SJCRH30 (cell line): Measurements from ENCODE around the gene ILDR1. TPM values are rescaled to one million over a fixed set of nuclear protein-coding genes. Genes with fewer than 3 reads are reported as not detected.

Experiments used
- DNase-seq, 2 experiments: peaks; one replicate each; pipeline ENCODE4 v3.0.0-alpha.2; 2015 to 2020
- H3K27ac ChIP-seq: fragments of 250-450 bp; sonication (Bioruptor Pico); 2 replicates; pipeline ENCODE4 v1.5.1; 2020; ENCODE audit warnings: mild to moderate bottlenecking, moderate library complexity
- H3K27me3 ChIP-seq: fragments of 250-450 bp; sonication (Bioruptor Pico); 2 replicates; pipeline ENCODE4 v1.5.1; 2020; ENCODE audit warnings: mild to moderate bottlenecking, moderate library complexity
- H3K36me3 ChIP-seq: fragments of 250-450 bp; sonication (Bioruptor Pico); 2 replicates; pipeline ENCODE4 v1.5.1; 2020; ENCODE audit warnings: mild to moderate bottlenecking, moderate library complexity
- H3K4me1 ChIP-seq: fragments of 250-450 bp; sonication (Bioruptor Pico); 2 replicates; pipeline ENCODE4 v1.5.1; 2020; ENCODE audit warnings: mild to moderate bottlenecking, moderate library complexity
- H3K4me3 ChIP-seq: fragments of 250-450 bp; sonication (Bioruptor Pico); 2 replicates; pipeline ENCODE4 v1.5.1; 2020; ENCODE audit warnings: mild to moderate bottlenecking, moderate library complexity
- H3K9me3 ChIP-seq: fragments of 250-450 bp; sonication (Bioruptor Pico); replicated peaks from 2 replicates; pipeline ENCODE4 v1.5.1; 2020; ENCODE audit warnings: mild to moderate bottlenecking, moderate library complexity
- total RNA-seq: library from RNA; depleted of rRNA; stranded (reverse); fragments of >200 nt; shearing (Covaris generic); gene quantifications from 2 replicates; pipeline ENCODE4 v1.2.3, GENCODE V29; 2014

Gene ILDR1
- total RNA-seq, 1 experiment from 2014 or later: not detected

- Histone ChIP-seq H3K9me3 (no peaks in the 10 kb centered on the region), H3K4me1 (no peaks in the 10 kb centered on the region), H3K27me3 (no peaks in the 10 kb centered on the region), H3K36me3 (no peaks in the 10 kb centered on the region), H3K27ac (no peak overlapping the region), H3K4me3 (no peak overlapping the region)
- no peak for DNase-seq
These were observed 9.0 kb upstream of the ILDR1 start for GRCh38 chr3:122031123-122031468.

- Histone ChIP-seq H3K36me3 (no peaks in the 10 kb centered on the region), H3K9me3 (no peaks in the 10 kb centered on the region), H3K4me3 (no peak overlapping the region), H3K4me1 (no peaks in the 10 kb centered on the region), H3K27ac (no peak overlapping the region), H3K27me3 (no peaks in the 10 kb centered on the region)
- no peak for DNase-seq
These were observed 8.5 kb upstream of the ILDR1 start for GRCh38 chr3:122030381-122031122.

- H3K4me1 ChIP-seq: no peaks in the 10 kb centered on the region
- H3K27ac ChIP-seq: no peak overlapping the region
- no peak for DNase-seq
- H3K36me3 ChIP-seq: no peaks in the 10 kb centered on the region
- H3K4me3 ChIP-seq: no peak overlapping the region
- H3K9me3 ChIP-seq: no peaks in the 10 kb centered on the region
- H3K27me3 ChIP-seq: no peaks in the 10 kb centered on the region
These were observed 3.2 kb upstream of the ILDR1 start for GRCh38 chr3:122025296-122025695.

- Histone ChIP-seq H3K36me3 (no peaks in the 10 kb centered on the region), H3K9me3 (no peaks in the 10 kb centered on the region), H3K4me3 (no peak overlapping the region), H3K27me3 (no peaks in the 10 kb centered on the region), H3K4me1 (no peaks in the 10 kb centered on the region), H3K27ac (no peak overlapping the region)
- no peak for DNase-seq
These were observed 2.8 kb upstream of the ILDR1 start for GRCh38 chr3:122024800-122025199.

GRCh38 chr3:122023335-122023910, 1.4 kb upstream of the ILDR1 start:
- Histone ChIP-seq H3K27ac (no peak overlapping the region), H3K4me1 (no peaks in the 10 kb centered on the region), H3K27me3 (no peaks in the 10 kb centered on the region), H3K9me3 (no peaks in the 10 kb centered on the region), H3K4me3 (no peak overlapping the region), H3K36me3 (no peaks in the 10 kb centered on the region)
- no peak for DNase-seq

GRCh38 chr3:122021037-122021436, 1.0 kb downstream of the ILDR1 start:
- Histone ChIP-seq H3K9me3 (no peaks in the 10 kb centered on the region), H3K27ac (no peak overlapping the region), H3K4me3 (no peak overlapping the region), H3K36me3 (no peaks in the 10 kb centered on the region), H3K4me1 (no peaks in the 10 kb centered on the region), H3K27me3 (no peaks in the 10 kb centered on the region)
- no peak for DNase-seq

GRCh38 chr3:122019493-122019892, 2.6 kb downstream of the ILDR1 start:
- Histone ChIP-seq H3K4me3 (no peak overlapping the region), H3K4me1 (no peaks in the 10 kb centered on the region), H3K36me3 (no peaks in the 10 kb centered on the region), H3K9me3 (no peaks in the 10 kb centered on the region), H3K27ac (no peak overlapping the region), H3K27me3 (no peaks in the 10 kb centered on the region)
- no peak for DNase-seq

- DNase-seq: no peak
- Histone ChIP-seq H3K27ac (no peak overlapping the region), H3K36me3 (no peaks in the 10 kb centered on the region), H3K27me3 (no peaks in the 10 kb centered on the region), H3K4me1 (no peaks in the 10 kb centered on the region), H3K9me3 (no peaks in the 10 kb centered on the region), H3K4me3 (no peak overlapping the region)
These were observed 7.3 kb downstream of the ILDR1 start for GRCh38 chr3:122014741-122015140.

- Histone ChIP-seq H3K4me1 (no peaks in the 10 kb centered on the region), H3K36me3 (no peaks in the 10 kb centered on the region), H3K4me3 (no peak overlapping the region), H3K27ac (no peak overlapping the region), H3K9me3 (no peaks in the 10 kb centered on the region), H3K27me3 (no peaks in the 10 kb centered on the region)
- DNase-seq: no peak
These were observed 8.6 kb downstream of the ILDR1 start for GRCh38 chr3:122013448-122013925.

- Histone ChIP-seq H3K4me3 (no peak overlapping the region), H3K9me3 (no peaks in the 10 kb centered on the region), H3K36me3 (no peaks in the 10 kb centered on the region), H3K4me1 (no peaks in the 10 kb centered on the region), H3K27ac (no peak overlapping the region), H3K27me3 (no peaks in the 10 kb centered on the region)
- no peak for DNase-seq
These were observed 9.2 kb downstream of the ILDR1 start for GRCh38 chr3:122012821-122013220.

- no peak for DNase-seq
- no peaks in the 10 kb centered on the region for H3K4me1 ChIP-seq
- no peaks in the 10 kb centered on the region for H3K36me3 ChIP-seq
- no peaks in the 10 kb centered on the region for H3K27me3 ChIP-seq
- H3K27ac ChIP-seq: no peak overlapping the region
- H3K4me3 ChIP-seq: no peak overlapping the region
- H3K9me3 ChIP-seq: no peaks in the 10 kb centered on the region
These were observed 10.7 kb downstream of the ILDR1 start for GRCh38 chr3:122011396-122011795.

GRCh38 chr3:122010506-122010905, 11.5 kb downstream of the ILDR1 start:
- Histone ChIP-seq H3K36me3 (no peaks in the 10 kb centered on the region), H3K27ac (no peak overlapping the region), H3K4me1 (no peaks in the 10 kb centered on the region), H3K27me3 (no peaks in the 10 kb centered on the region), H3K4me3 (no peak overlapping the region), H3K9me3 (no peaks in the 10 kb centered on the region)
- no peak for DNase-seq

GRCh38 chr3:122008166-122008565, 13.9 kb downstream of the ILDR1 start:
- Histone ChIP-seq H3K36me3 (no peaks in the 10 kb centered on the region), H3K4me3 (no peak overlapping the region), H3K4me1 (no peaks in the 10 kb centered on the region; the same call in 1 of the 2 replicates), H3K27me3 (no peaks in the 10 kb centered on the region), H3K9me3 (no peaks in the 10 kb centered on the region), H3K27ac (no peak overlapping the region)
- no peak for DNase-seq

GRCh38 chr3:122006267-122006666, 15.8 kb downstream of the ILDR1 start:
- H3K27ac ChIP-seq: no peak overlapping the region
- no peaks in the 10 kb centered on the region for H3K27me3 ChIP-seq
- H3K4me3 ChIP-seq: no peak overlapping the region
- no peak for DNase-seq
- no peaks in the 10 kb centered on the region for H3K9me3 ChIP-seq
- H3K36me3 ChIP-seq: no peaks in the 10 kb centered on the region
- no peaks in the 10 kb centered on the region; the same call in 1 of the 2 replicates for H3K4me1 ChIP-seq

GRCh38 chr3:122004991-122005565, 17.0 kb downstream of the ILDR1 start:
- Histone ChIP-seq H3K4me3 (no peak overlapping the region), H3K4me1 (no peaks in the 10 kb centered on the region; the same call in 1 of the 2 replicates), H3K9me3 (no peaks in the 10 kb centered on the region), H3K27ac (no peak overlapping the region), H3K36me3 (no peaks in the 10 kb centered on the region), H3K27me3 (no peaks in the 10 kb centered on the region)
- no peak for DNase-seq
